Hindlimb muscle (tissue), 1 donor: ENCODE results near the gene PLEKHG3. TPM values are rescaled to one million over a fixed set of nuclear protein-coding genes. Genes with fewer than 3 reads are reported as not detected.
A peak's percentile ranks its signal among the peaks of the same experiment; 100 is the strongest.
"Not testable (repeated sequence)": the region's sequence is repeated elsewhere in the genome, so short reads cannot be mapped to it uniquely, and the experiment has no call there.

Experiments
- DNase-seq: peaks from one replicate; pipeline ENCODE4 v3.0.0-alpha.2; 2013
- polyA plus RNA-seq: library from polyadenylated mRNA; unstranded; fragments of 120-200 nt; gene quantifications from one replicate; pipeline ENCODE4 v1.2.1, GENCODE V29; 2013; ENCODE audit not compliant: insufficient read length

The PLEKHG3 gene
- polyA plus RNA-seq, 1 donor, result 24.8 TPM

DNA sequence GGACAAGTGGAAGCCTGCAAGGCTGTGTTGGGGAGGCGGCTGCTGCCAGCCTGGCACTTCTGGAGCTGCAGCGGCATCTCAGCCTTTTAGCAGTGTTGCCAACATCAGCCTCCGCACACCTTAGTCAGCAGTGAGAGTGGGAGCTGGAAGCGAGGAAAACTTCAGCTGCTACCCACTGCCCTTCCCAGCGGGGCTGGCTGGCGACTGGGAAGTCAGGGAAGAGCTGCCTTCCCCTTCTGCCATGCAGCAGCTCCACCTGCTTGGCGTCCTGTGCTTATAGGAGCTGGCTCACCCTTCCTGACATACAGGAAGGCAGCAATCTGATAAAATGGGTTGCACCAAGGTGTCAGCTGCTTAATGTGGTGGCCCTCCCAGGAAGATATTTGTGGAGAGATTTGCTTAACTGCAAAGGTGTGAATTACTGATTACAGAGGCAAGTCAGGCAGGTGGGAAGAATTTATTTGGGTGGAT lies 15.4 kb upstream of the PLEKHG3 start:
- DNase-seq, result no peak

DNA sequence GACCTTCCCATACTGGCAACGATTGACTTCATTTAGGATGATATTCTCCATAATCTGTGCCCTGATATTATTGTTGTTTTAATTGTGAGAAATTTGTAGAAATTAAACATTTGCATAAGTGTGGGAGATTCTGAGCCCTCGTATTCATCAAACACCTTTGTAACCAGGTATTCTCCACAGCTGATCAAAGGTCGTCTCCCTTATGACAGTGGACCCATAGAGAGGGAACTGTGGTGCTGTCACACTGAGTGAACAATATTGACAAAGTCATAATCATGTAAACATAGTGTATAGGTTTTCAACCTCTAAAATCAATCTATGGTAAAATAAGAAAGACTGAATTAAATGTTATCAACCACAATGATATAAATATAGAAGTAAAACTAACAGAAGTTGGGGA lies 14.9 kb upstream of the PLEKHG3 start:
- no peak for DNase-seq

GRCh38 chr14:64690607-64691006 lies 13.6 kb upstream of the PLEKHG3 start:
- not testable (repeated sequence) for DNase-seq

GRCh38 chr14:64691376-64691775 lies 12.8 kb upstream of the PLEKHG3 start:
- no peak for DNase-seq

DNA sequence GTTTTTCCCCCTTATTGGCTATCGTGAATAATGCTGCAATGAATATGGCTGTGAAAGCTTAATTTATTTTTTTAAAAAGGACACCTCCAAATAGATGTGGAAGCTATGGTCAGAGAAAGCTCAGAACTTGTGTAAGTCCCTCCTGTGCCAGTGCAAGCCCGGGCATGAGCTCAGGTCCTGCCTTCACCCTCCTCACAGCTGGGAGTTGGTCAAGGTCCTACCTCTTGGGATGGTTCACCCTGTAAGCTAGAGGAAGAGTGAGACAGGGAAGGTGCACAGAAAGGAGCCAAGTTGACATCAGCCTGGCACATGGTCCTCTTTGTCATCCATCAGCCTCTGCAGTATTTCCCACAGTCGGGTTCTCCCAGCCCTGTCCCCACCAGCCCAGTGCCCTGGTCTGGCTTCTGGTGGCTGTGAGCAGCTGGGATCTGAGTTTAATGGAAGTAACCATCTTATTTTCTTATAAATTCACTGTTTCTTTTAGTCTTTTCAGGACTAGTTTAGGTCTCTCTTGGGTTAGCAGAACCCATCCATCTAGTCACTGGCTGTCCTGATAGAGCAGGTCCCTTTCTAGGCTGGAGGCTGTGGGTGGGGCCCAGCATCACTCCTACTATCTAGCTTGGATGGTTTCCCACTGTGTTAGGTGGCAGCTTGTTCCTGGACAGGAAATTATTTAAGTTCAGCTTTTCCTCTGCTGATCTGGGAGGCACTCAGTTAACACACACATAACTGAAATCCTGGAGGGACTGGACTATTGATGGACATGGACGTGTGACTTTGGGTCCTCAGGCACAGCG lies 11.8 kb upstream of the PLEKHG3 start:
- no peak for DNase-seq

DNA sequence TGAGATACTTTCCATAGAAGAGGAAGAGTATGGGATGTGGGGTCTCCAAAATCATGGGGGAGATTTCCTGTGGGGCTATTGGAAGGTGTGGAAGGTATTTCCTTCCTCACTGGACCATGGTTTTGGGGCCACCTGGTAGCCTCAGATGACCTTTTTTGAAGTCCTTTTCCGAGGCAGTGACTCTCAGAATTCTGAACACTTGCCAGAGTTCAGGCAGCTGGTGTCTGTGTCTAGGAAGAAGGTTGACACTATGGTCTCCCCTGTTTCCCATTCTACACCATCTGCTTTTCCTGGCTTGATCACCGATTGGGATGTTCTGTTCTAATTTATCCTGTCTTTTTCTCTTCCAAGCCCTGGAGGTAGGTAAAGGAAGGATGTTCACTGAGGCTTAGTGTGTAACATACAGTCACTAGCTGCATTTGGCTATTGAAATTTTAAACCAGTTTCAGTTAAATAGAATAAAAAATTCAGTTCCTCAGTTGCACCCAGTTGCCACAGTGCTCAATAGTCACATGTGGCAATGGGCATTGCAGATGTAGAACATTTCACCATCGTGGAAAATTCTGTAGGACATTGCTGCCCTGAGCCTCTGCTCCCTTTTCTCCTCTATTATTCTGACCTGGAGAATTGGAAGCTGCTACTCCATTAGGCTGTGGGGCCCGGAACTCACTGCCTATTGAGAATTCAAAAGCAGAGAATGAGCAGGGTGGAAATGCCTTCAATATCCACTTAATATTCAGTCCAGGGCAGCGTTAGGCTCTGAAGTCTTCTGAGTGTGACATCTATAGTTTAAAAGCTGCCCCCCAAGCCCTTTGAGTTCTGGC lies 11.0 kb upstream of the PLEKHG3 start:
- no peak for DNase-seq

DNA sequence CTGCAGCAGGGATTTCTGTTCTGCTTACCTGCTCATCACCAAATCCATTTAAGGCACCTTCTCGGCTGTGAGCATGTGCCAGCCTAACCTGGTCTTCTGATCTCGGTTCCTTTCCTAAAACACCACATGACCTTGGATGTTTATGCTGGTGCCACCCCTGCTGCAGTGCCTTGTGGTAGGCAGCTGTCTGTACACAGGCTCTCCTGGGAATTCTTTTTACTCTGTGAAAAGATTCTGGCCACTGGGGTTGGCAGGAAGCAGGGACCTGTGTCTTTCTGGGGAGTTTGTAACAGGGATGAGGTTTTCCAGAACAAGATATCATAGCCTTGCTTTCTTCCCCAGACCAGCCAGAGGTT lies 10.4 kb upstream of the PLEKHG3 start:
- no peak for DNase-seq

DNA sequence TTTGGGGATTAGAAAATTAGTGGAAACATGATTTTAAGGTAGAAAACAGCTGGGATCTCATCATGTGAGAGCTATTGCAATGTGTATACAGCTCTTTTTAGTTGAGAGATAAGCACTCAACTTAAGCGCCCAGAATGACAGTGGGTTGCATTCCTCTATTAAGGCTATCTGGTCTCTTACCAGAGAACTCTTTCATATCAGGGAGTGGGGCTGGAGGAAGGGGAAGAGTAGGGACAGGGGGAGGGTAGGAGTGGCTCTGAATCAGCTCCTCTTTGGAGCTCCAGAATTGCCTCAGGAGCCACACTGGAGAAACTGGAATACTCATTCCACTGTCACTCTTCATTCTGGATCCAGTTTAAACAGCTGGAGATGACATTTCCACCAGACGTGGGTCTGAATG lies 9.2 kb upstream of the PLEKHG3 start:
- DNase-seq, result no peak

DNA sequence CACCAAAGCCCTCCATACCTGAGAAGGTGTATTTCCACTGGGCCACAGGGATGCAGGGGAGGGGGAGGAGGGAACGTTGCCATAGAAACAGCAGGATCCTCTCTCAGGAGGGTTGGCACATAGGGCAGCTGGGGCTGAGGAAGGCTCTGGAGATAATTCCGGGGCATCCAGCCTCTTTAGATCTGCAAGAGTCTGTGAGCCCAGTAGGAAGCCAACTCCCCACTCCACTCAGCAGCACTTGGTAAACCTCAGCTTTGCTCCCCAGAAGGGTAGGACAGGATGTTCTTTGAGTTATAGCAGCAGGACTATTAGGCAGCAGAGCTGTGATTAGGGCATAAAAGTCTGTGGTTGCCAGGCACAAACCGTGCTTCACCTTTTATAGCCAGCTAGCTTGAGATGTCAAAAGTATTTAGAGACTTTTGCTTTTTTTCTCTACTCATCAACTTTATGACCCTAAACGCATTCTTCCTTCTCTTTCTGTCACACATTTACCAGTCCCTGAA lies 7.8 kb upstream of the PLEKHG3 start:
- DNase-seq, result no peak

DNA sequence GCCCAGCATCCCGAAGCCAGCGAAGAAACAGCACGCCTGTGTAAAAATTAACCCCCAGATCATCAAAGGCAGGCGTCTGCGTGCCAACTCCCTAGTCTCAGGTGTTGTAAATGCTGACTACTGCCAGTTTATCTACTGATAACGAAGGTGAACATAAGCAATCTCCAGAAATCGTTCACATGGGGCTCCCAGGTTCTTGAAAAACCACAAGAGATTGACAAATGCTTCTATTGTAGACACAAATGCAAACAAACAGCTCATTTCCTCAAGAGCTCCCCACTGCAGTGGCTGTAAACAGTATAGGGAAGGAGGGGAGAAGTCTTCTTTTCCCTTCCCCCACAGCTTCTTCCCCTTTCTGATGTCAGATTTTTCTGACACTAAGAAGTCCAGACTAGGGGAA lies 5.3 kb upstream of the PLEKHG3 start:
- DNase-seq, result no peak

- DNase-seq, result no peak
These were observed 3.9 kb upstream of the PLEKHG3 start for GRCh38 chr14:64700290-64700689.

- no peak for DNase-seq
These were observed 3.3 kb upstream of the PLEKHG3 start for GRCh38 chr14:64700894-64701293.

DNA sequence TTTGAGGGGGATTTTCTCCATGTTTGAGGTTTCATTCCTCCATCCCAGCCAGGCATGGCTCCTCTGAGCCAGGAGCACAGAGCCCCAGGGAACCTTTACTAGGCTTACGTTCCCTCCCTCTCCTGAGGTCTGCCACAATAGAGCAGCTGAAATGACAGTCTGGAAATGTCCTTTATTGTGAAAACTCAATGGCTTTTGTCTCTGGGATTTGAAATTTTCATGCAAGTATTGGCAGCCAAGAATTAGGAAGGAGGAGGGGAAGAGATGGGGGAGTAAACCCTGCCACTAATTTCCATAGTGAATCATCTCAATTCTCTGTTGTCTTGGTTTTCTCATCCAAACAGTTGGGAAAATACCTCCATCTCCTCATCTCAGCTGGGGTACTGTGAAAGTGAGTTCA lies 2.6 kb upstream of the PLEKHG3 start:
- DNase-seq, result no peak

DNA sequence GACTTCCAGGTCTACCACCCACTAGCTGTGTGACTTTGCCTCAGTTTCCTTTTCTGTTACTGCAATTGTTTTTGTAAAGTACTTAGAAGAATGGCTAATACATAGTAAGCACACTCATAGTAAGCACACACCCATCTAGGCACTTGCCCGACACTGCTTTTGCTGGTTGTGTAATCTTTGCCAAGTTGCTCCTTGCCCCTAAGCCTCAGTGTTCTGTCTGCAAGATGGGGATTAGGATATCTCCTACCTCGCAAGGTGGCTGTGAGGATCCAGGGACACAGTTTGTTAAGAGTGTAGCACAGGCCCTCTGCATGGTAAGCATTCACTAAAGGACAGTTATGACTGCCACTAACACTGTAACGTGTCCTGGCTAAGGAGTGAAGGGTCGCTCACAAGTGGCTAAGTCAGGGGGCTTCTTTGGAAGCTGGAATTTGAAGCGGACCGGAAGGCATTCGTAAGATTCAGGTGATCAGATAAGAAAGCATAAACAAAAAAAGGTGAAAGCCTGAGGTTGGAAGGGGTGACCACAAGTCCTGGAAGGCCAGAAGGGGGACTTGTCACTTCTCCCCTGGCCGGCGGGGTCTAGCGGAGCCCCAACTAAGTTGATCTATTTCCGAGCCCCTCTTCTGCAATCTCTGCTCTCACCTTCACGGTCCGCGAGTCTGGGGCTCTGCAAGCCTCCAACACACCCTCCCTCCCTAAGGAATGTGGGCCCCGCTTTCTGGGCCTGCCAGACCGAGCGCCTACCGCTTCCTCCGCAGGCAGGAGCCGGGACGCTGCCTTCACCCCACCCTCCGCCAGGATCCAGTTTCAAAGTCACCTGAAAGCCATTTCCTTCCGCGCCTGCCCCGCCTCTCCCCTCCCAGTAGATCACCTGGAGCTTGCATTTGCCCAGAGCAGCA lies 1.5 kb upstream of the PLEKHG3 start:
- DNase-seq, result no peak

DNA sequence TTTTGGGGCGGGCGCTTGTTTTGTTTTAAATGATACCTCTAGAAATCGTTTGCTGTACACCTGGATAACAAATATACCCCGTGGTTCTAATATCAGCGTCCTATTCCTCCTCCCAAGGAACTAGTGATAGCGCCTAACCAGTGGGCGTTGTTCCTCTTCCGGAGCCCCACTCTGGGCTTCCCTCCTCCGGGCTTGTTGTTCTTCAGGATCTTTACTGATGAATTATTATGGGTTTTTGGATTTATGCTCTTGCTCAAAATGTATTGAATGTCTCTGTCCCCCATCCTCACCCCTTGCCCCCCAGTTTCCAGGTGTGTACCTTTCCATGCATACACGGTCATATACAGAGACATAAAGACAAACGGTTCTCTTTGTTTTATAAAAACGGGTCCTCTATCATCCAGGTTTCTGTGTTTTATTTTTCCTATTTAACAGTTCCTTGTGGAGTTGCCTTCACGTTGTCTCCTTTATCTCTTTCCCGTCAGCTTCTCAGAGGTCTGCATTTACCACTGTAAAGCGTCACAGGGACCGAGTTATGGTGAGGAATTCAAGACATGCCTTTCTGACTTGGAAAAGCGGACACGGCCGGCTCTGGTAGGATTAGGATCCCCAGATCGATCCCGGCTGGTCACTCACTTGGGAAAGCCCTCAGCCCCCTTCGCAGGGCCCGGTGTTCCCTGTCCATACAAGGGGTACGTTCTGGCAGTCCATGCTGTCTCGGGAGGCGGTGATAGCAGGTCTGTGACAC lies 655 bp upstream of the PLEKHG3 start:
- DNase-seq, result no peak

- DNase-seq, result peak; percentile 31
These were observed 638 bp downstream of the PLEKHG3 start for GRCh38 chr14:64704743-64705380.

GRCh38 chr14:64705381-64706118 lies 1.3 kb downstream of the PLEKHG3 start:
- no peak for DNase-seq

DNA sequence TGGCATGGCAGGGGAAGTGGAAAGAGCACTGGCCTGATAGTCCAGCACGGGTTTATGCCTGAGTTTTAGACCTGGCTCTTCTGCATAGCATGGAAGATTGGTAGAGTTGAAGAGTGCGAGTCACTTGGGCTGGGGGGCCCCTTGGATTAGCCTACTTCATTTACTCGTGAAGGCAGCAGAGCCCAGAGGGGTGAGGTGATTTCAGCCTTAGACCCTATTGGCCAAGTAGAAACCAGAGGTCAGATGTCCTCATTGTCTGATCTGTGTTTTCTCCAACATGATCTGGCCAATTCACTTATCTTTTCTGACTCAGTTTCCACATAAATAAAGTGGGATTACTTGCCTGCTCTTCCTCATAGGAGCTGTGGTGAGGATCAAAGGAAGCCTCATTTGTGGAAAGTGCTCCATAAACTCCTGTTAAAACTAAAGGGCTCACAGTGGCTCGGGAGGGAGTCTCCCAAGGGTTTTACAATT lies 1.9 kb downstream of the PLEKHG3 start:
- no peak for DNase-seq

DNA sequence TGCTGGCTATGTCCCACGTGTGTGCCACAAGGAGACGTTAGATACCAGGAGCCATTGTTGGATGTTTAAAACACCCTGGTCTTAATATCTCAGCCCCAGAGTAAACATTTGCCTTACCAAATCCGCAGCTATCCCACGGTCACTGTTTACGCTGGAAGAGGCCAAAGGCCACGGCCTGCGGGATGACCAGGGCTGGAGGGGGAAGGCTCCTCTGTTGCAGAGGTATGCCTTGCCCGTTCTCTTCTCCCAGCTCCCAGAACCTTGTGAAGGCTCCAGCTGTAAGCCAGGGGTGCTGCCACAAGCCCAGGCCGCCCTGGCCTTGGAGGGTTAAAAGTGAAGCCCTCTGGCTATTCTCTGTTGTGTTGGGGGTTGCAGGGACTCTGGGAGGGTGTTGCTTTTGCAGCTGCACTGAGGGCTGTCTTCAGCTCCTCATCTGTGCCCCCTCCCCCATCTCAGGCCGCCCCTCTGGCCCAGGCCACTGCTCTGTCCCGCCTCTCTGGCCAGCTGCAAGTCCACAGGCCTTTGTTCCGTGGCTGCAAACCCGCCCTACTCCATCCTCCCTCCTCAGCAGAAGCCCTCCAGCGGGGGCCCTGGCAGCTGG lies 2.5 kb downstream of the PLEKHG3 start:
- peak; percentile 75 for DNase-seq

DNA sequence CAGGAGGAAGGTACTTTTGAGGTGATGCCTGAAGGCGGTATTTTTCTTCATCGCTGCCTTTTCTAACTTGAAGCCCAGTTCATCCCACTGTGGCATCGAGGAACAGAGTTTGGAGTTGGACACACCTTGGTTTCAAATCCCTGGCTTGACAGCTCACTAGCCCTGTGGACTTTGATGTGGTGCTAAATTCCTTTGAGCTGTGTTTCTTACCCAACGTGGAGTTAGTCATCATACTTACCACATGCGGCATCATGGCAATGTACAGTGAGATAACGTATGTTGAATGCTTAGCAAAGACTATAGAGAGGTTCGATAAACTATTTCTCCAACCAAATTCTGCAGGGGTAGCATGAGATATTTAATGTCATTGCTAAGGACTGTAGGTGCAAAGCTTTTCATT lies 3.4 kb downstream of the PLEKHG3 start:
- no peak for DNase-seq
